Glutamatergic neuron (in vitro differentiated cells): Measurements from ENCODE around the gene GPATCH1. TPM values are rescaled to one million over a fixed set of nuclear protein-coding genes. Genes with fewer than 3 reads are reported as not detected.
"Not testable (repeated sequence)": the region's sequence is repeated elsewhere in the genome, so short reads cannot be mapped to it uniquely, and the experiment has no call there.

Experiments used
- DNase-seq: peaks from one replicate; pipeline ENCODE4 v3.0.0; 2022
- H3K27ac Mint-ChIP-seq: one replicate; pipeline ENCODE4 v1.8.0; 2020; ENCODE audit warnings: mild to moderate bottlenecking, mixed read lengths, inconsistent platforms; ENCODE audit not compliant: unreplicated experiment
- H3K27me3 Mint-ChIP-seq: one replicate; pipeline ENCODE4 v1.8.0; 2020; ENCODE audit warnings: mild to moderate bottlenecking, moderate library complexity, mixed read lengths, inconsistent platforms; ENCODE audit not compliant: unreplicated experiment
- H3K36me3 Mint-ChIP-seq: one replicate; pipeline ENCODE4 v1.8.0; 2020; ENCODE audit warnings: mild to moderate bottlenecking, mixed read lengths, inconsistent platforms; ENCODE audit not compliant: unreplicated experiment
- H3K4me1 Mint-ChIP-seq: one replicate; pipeline ENCODE4 v1.8.0; 2020; ENCODE audit warnings: mild to moderate bottlenecking, low read depth, mixed read lengths, inconsistent platforms; ENCODE audit not compliant: unreplicated experiment
- H3K4me3 Mint-ChIP-seq: one replicate; pipeline ENCODE4 v1.8.0; 2020; ENCODE audit warnings: mild to moderate bottlenecking, mixed read lengths, inconsistent platforms; ENCODE audit not compliant: unreplicated experiment
- H3K9me3 Mint-ChIP-seq: one replicate; pipeline ENCODE4 v1.8.0; 2020; ENCODE audit warnings: mild to moderate bottlenecking, moderate library complexity, mixed read lengths, inconsistent platforms; ENCODE audit not compliant: unreplicated experiment
- long read RNA-seq: library from polyadenylated mRNA; unstranded; transcript quantifications from one replicate; pipeline ENCODE4 v2.0.0, GENCODE V29; 2020; ENCODE audit not compliant: unreplicated experiment
- total RNA-seq: library from RNA; stranded (reverse); fragmentation: NEBNext Ultra II Directional; extraction: Animal tissue kit (Norgen Biotek cat#: 25700); gene quantifications from one replicate; pipeline ENCODE4 v1.2.1, GENCODE V29; 2021; ENCODE audit not compliant: unreplicated experiment
- TF ChIP-seq, protein P1 (sequence below): fragments of 200-600 bp; sonication (generic); IDR thresholded peaks from one replicate; pipeline ENCODE4 v1.5.0; 2021; ENCODE audit not compliant: partially characterized antibody, unreplicated experiment

The GPATCH1 gene
- 8.8 TPM for total RNA-seq
- long read RNA-seq, partial matches to known transcripts = 2 of 4 reads
- long read RNA-seq, other reads (novel, unspliced or antisense) = 1 of 4 reads

GRCh38 chr19:33080761-33081681 lies at the start of gene GPATCH1:
TSS of gene GPATCH1 (plus strand) at chr19:33081181. CDS start at chr19:33081194, 13 bp downstream.
- H3K4me3 Mint-ChIP-seq = peak within 1 kb of the TSS; percentile 93
- H3K27me3 Mint-ChIP-seq = no peaks in the 10 kb centered on the region
- H3K36me3 Mint-ChIP-seq = no peaks in the 10 kb centered on the region
- peaks cover 5% of the 10 kb centered on the region for H3K9me3 Mint-ChIP-seq
- DNase-seq = peak; percentile 95
- peak within 1 kb of the TSS; percentile 59 for H3K27ac Mint-ChIP-seq
- TF ChIP-seq, protein P1, sequence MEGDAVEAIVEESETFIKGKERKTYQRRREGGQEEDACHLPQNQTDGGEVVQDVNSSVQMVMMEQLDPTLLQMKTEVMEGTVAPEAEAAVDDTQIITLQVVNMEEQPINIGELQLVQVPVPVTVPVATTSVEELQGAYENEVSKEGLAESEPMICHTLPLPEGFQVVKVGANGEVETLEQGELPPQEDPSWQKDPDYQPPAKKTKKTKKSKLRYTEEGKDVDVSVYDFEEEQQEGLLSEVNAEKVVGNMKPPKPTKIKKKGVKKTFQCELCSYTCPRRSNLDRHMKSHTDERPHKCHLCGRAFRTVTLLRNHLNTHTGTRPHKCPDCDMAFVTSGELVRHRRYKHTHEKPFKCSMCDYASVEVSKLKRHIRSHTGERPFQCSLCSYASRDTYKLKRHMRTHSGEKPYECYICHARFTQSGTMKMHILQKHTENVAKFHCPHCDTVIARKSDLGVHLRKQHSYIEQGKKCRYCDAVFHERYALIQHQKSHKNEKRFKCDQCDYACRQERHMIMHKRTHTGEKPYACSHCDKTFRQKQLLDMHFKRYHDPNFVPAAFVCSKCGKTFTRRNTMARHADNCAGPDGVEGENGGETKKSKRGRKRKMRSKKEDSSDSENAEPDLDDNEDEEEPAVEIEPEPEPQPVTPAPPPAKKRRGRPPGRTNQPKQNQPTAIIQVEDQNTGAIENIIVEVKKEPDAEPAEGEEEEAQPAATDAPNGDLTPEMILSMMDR = no peak
- peaks cover 9% of the 10 kb centered on the region for H3K4me1 Mint-ChIP-seq

DNA sequence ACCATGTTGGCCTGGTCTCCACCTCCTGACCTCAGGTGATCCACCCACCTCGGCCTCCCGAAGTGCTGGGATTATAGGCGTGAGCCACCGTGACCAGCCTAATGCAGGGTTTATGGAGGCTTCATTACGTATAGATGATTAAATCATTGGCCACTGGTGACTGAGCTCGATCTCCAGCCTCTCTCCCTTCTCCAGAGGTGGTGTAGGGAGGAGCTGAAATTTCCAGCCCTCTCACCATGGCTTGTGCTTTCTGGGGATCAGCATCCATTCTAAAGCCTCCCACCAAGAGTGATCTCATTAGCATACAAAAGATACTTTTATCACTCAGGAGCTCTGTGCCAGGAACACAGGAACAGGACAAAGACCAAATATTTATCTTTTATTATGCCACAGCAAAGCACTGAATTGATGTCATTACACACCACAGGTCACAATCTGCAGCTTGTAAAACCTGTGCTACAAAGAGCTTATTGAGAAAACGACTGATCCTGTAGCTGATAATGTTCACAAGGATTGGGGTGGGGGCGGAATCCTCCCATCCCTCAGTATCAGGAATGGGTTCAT lies 48.7 kb upstream of the GPATCH1 start:
- DNase-seq = no peak
- Mint-ChIP-seq H3K4me1 (peaks cover under 1% of the 10 kb centered on the region), H3K27ac (no peak overlapping the region), H3K9me3 (no peaks in the 10 kb centered on the region), H3K36me3 (peaks cover under 1% of the 10 kb centered on the region), H3K27me3 (no peaks in the 10 kb centered on the region), H3K4me3 (no peak overlapping the region)
- TF ChIP-seq, protein P1 = no peak

DNA sequence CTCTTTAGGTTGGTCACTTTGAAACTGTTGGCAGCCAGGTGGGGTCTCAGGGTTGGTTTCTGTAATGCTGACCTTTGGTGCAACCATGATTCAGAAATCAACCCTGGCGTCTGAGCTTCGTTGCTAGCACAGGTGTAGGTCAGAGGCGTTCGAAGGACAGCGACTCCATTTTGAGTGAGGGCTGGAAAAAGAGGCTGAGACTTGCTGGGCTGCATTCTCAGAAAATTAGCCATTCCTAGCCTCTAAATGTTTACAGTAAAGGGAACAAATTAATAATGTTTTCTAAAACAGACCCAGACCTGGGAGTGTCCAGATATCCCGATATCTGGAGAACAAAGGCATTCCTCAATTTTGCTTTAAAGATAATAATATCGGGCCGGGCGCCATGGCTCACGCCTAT lies 45.5 kb upstream of the GPATCH1 start:
- Mint-ChIP-seq H3K27me3 (no peaks in the 10 kb centered on the region), H3K27ac (no peak overlapping the region), H3K4me1 (peaks cover 3% of the 10 kb centered on the region), H3K36me3 (peaks cover 4% of the 10 kb centered on the region), H3K4me3 (no peak overlapping the region), H3K9me3 (no peaks in the 10 kb centered on the region)
- TF ChIP-seq, protein P1 = no peak
- no peak for DNase-seq

GRCh38 chr19:33036370-33037167 lies 44.4 kb upstream of the GPATCH1 start:
- not testable (repeated sequence) for H3K27me3 Mint-ChIP-seq, H3K4me1 Mint-ChIP-seq, DNase-seq, H3K4me3 Mint-ChIP-seq, H3K36me3 Mint-ChIP-seq, H3K9me3 Mint-ChIP-seq, H3K27ac Mint-ChIP-seq

DNA sequence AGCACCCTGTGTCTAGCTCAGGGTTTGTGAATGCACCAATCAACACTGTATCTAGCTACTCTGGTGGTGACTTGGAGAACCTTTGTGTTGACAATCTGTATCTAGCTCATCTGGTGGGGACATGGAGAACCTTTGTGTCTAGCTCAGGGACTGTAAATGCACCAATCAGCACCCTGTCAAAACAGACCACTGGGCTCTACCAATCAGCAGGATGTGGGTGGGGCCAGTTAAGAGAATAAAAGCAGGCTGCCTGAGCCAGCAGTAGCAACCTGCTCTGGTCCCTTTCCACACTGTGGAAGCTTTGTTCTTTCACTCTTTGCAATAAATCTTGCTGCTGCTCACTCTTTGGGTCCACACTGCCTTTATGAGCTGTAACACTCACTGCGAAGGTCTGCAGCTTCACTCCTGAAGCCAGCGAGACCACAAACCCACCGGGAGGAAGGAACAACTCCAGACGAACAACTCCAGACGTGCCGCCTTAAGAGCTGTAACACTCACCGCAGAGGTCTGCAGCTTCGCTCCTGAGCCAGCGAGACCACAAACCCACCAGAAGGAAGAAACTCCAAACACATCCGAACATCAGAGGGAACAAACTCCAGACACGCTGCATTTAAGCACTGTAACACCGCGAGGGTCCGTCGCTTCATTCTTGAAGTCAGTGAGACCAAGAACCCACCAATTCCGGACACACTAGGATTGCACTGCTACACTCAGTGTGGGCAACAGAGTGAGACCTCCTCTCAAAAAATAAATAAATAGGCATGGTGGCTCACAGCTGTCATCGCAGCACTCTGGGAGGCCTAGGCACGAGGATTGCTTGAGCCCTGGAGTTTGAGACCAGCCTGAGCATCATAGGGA lies 43.6 kb upstream of the GPATCH1 start:
- H3K36me3 Mint-ChIP-seq, H3K27ac Mint-ChIP-seq, H3K4me3 Mint-ChIP-seq, DNase-seq, H3K9me3 Mint-ChIP-seq, H3K4me1 Mint-ChIP-seq, H3K27me3 Mint-ChIP-seq: not testable (repeated sequence)
